GM10266 (cell line): ENCODE results near the gene MARCHF4.
"Not testable (repeated sequence)": the region's sequence is repeated elsewhere in the genome, so short reads cannot be mapped to it uniquely, and the experiment has no call there.

Experiments
- DNase-seq: peaks from one replicate; pipeline ENCODE4 v3.0.0; 2012; ENCODE audit errors: extremely low spot score
- TF ChIP-seq, protein P1 (sequence below): IDR thresholded peaks from 2 replicates; pipeline ENCODE4 v1.5.1; 2012; ENCODE audit warnings: mild to moderate bottlenecking, low read depth; ENCODE audit not compliant: control insufficient read depth, insufficient read depth; ENCODE audit errors: missing control alignments

MARCHF4 gene

DNA sequence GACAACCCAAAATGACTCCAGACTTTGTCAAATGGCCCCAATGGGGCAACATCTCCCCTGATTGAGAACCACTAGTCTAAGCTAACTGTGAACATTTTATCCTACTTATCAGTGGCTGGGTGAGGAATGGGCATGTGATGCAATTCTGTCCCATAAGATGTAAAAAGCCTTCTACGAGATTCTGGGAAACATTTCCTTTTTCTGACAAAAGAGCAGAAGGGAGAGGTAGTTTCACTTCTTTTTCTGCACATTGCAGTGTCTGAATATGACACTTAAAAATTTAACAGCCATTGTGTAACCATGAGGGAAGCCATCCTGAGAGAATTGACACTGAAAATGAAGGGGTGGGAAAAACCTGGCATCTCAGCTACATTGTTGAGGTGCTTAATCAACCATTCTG lies 17.3 kb upstream of the MARCHF4 start:
- TF ChIP-seq, protein P1, sequence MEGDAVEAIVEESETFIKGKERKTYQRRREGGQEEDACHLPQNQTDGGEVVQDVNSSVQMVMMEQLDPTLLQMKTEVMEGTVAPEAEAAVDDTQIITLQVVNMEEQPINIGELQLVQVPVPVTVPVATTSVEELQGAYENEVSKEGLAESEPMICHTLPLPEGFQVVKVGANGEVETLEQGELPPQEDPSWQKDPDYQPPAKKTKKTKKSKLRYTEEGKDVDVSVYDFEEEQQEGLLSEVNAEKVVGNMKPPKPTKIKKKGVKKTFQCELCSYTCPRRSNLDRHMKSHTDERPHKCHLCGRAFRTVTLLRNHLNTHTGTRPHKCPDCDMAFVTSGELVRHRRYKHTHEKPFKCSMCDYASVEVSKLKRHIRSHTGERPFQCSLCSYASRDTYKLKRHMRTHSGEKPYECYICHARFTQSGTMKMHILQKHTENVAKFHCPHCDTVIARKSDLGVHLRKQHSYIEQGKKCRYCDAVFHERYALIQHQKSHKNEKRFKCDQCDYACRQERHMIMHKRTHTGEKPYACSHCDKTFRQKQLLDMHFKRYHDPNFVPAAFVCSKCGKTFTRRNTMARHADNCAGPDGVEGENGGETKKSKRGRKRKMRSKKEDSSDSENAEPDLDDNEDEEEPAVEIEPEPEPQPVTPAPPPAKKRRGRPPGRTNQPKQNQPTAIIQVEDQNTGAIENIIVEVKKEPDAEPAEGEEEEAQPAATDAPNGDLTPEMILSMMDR: no peak
- DNase-seq: no peak

DNA sequence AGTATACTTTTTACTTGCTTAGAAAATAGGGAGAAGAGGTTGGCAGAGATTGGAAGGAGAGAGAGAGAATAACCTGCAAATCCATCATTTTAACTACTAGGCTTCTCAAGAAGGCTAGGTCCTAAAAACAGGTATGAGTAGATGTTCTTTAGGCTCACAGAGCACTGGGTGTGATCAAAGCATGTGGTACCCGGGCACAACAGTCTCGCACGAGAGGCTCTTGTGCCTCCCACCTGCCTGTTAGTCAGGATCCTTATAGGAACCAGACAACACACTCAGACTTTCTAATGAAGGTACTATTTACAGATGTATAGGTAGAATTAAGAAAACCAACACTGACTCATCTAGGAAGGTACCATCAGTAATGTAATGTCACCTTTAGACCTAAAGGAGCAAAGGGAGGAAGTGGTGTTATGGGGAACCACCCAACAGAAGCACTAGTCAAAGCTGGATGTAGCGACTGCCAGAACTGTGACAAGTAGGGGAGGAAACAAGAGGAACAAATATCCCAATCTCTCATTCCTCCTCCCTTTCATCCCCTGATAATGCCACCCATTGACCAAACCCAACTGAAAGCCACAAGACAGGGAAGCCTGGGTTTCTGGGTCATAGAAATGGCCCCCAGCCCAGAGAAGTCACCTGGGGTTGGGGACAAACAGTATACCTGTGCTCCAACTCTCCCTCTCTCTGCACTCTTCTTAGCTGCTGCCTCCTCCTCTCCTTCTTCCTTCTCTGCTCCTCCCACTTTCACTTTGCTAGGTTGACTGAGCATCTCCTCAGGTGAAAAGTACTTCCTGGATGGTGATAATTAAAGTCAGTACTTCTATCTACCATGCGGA lies 16.0 kb upstream of the MARCHF4 start:
- DNase-seq: no peak
- TF ChIP-seq, protein P1: no peak

DNA sequence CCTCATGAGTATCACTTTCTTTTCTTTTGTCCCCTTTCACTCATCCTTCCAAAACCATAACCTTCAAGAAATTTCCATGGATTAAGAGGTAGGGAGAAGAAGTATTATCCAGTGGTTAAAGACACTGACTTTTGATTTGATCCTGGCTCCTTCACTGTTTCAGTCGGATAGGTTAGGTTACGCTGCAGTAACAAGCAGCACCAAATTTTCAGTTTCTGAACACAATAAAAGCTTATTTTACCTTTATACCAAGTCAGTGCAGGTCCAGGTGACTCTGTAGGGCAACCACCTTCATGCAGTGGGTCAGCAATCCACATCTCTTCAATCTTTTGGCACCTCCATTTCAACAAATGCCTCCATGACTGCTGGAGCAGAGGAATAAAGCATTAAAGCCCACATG lies 15.0 kb upstream of the MARCHF4 start:
- DNase-seq: no peak
- TF ChIP-seq, protein P1: no peak

DNA sequence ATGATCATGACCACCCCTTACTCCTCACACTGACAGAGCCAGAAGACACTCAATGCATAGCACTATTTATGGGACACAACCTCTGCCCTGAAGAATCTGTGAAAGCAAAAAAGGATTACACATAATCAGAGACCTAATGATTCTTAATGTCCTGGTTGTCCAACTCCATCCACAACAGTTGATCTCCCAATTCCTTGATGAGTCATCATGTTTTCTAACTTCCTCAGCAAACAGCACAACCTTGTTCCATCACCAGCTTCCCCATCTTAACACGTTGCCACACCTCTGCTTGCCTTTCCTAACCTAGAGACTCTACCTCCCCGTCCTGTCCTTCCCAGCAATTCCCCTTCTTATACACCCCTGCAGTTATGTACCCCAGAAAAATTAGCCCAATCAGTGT lies 13.2 kb upstream of the MARCHF4 start:
- TF ChIP-seq, protein P1: no peak
- DNase-seq: no peak

DNA sequence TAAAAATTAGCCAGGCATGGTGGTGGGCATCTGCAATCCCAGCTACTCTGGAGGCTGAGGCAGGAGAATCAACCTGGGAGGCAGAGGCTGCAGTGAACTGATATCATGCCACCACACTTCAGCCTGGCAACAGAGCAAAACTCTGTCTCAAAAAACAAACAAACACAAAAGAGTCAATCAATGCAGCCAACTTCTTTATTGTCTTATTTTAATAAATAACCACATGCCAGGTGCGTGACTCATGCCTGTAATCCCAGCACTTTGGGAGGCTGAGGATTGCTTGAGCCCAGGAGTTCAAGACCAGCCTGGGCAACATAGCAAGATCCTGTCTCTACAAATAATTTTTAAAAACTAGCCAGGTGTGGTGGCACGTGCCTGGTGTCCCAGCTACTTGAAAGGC lies 12.1 kb upstream of the MARCHF4 start:
- DNase-seq: not testable (repeated sequence)

DNA sequence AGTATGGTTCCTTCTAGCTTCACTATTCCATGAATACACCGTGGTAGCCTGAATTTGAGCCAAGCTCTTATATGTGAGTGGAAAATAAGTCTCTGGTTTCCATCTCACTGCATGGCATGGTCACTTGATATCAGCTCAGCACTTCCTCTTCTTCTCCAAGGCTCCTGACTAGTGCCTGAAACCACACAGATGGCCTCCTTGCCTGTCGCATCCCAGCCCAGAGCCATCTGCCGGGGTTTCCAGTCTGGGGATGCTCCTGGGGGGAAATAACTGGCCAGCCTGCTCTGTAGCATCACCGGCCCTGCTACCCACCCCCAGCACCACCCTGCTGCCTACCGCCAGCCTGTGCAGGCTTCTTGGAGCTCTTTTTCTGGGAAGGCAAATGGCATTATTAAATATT lies 7.7 kb upstream of the MARCHF4 start:
- no peak for DNase-seq
- TF ChIP-seq, protein P1: no peak

DNA sequence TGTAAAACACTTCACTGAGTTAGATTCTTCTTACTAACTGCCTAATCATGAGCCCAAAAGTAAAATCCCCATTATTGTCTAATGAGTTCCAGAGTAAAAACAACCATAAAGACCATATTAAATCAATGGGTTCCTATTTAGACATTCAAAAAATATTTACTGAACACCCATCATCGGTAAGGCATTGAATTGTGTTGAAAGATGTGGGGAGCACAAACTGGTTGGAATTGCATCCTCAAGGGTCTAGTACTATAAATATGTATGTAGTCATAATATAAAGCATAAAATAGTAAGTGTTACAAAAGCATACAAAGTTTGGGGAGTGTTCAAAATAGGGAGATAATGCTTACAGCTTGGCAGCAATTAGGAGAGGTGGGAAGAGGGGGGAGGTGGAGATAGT lies 3.0 kb upstream of the MARCHF4 start:
- TF ChIP-seq, protein P1: no peak
- no peak for DNase-seq
